ENCODE measurements around the gene MLX. TPM values are rescaled to one million over a fixed set of nuclear protein-coding genes. Genes with fewer than 3 reads are reported as not detected.

Gene MLX
- total and polyA plus RNA-seq, 2 of the 8 experiments (the other 6 are each of a cell fraction or from before 2014, with no cell fraction given) = 27.0 to 27.5 TPM

DNA sequence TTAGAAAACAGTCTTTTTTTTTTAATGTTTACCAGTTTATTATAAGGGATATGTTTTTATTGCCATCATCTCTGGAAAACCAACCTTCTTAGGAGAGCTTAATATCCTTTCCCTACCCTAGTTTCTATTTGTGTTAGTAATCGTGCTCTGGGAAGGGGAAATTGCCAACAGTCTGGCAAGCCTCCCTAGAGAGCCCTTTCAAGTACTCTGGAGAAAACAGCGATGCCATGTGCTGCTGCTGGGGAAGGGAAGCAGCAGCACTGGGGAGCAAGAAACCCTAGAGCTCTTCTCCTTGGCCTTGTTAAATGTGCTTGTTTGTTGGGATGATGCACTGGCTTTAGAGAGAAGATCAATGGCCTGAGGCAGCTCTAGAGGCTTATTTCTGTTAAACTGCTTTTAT lies 32.0 kb downstream of the MLX start:
- Histone ChIP-seq H3K23ac (ENCODE audit: insufficient read length) (no peak overlapping the region), H4K8ac (ENCODE audit: extremely low read depth, insufficient read depth, low read length) (no peak overlapping the region), H3K79me1 (ENCODE audit: low read depth, low read length) (peaks cover 2% of the 10 kb centered on the region; the same call in 1 of the 2 replicates), H4K5ac (ENCODE audit: insufficient read length, low read depth, low read length) (no peak overlapping the region), H2AK5ac (ENCODE audit: low read depth, low read length) (no peak overlapping the region), H3K4me2 (ENCODE audit: insufficient read depth in 1 of 2, low read depth in 2 of 2, low read length in 2 of 2) (no peak overlapping the region), H3K4me3 (ENCODE audit: extremely low read depth in 1 of 4, insufficient read depth in 2 of 4, low read depth in 3 of 4, low read length in 4 of 4) (no peak overlapping the region), H4K91ac (replicated peaks; ENCODE audit: insufficient read length, low read length) (no peak overlapping the region), H3K14ac (ENCODE audit: insufficient read length) (no peak overlapping the region), H4K20me1 (replicated peaks in 1 of 2; ENCODE audit: control insufficient read depth in 1 of 2, insufficient read depth in 2 of 2, low read length in 2 of 2) (peaks cover 0 to 1% of the 10 kb centered on the region in 2 experiments), H3K9ac (replicated peaks in 1 of 4; ENCODE audit: extremely low read depth in 1 of 4, low read depth in 3 of 4, low read length in 3 of 4) (no peak overlapping the region), H3K27me3 (replicated peaks in 1 of 4; ENCODE audit: control insufficient read depth in 3 of 4, extremely low read depth in 1 of 4, insufficient read depth in 3 of 4, low read length in 3 of 4) (no peaks in the 10 kb centered on the region), H3K56ac (replicated peaks; ENCODE audit: insufficient read length, low read depth, low read length) (no peak overlapping the region), H3K27ac (ENCODE audit: low read depth, low read length) (no peak overlapping the region), H3K4me1 (replicated peaks in 1 of 4; ENCODE audit: control insufficient read depth in 3 of 4, insufficient read depth in 4 of 4, low read length in 3 of 4) (no peaks in the 10 kb centered on the region), H2BK5ac (ENCODE audit: low read depth, low read length) (no peak overlapping the region), H2BK20ac (ENCODE audit: low read length) (no peak overlapping the region), H2BK12ac (ENCODE audit: low read depth, low read length) (no peak overlapping the region), H3K18ac (ENCODE audit: extremely low read depth, low read length) (no peak overlapping the region), H2AFZ (ENCODE audit: low read length) (no peak overlapping the region), H3K36me3 (ENCODE audit: control insufficient read depth in 2 of 4, insufficient read depth in 4 of 4, low read length in 3 of 4) (no peaks in the 10 kb centered on the region), H2BK120ac (replicated peaks; ENCODE audit: low read depth, low read length) (no peak overlapping the region), H3K23me2 (ENCODE audit: low read depth, low read length) (no peaks in the 10 kb centered on the region), H3K4ac (replicated peaks; ENCODE audit: insufficient read length, low read depth, low read length) (no peak overlapping the region), H2BK15ac (ENCODE audit: low read length) (no peak overlapping the region), H3K79me2 (ENCODE audit: control insufficient read depth in 1 of 2, insufficient read depth in 2 of 2, low read length in 2 of 2) (peaks cover 0 to 37% of the 10 kb centered on the region in 2 experiments; a peak in 3 of 4 replicates), H3K9me3 (ENCODE audit: insufficient read depth in 2 of 2, low read depth in 1 of 2, low read length in 1 of 2) (no peaks in the 10 kb centered on the region)
- POLR2A ChIA-PET (ENCODE audit: partially characterized antibody) = interaction anchor here (0.6 to 1.2 kb wide), 3 partner anchors 19 to 63 kb away, joined by 3 to 5 read pairs (median 4); partner anchors contain the start of gene PSMC3IP
- TF ChIP-seq NRF1 (IDR thresholded peaks at IDR 0.05; ENCODE audit: low read depth, low read length) = no peak
- no peak for TF ChIP-seq POLR2A (IDR thresholded peaks at IDR 0.05; ENCODE audit: control extremely low read depth in 1 of 2, low read depth in 2 of 2, low read length in 2 of 2)
- CTCF ChIA-PET (ENCODE audit: partially characterized antibody) = interaction anchor here (0.6 to 3.0 kb wide), 8 partner anchors 10 to 810 kb away, joined by 3 to 13 read pairs (median 4); partner anchors contain the start of genes PSMC3IP, RETREG3 and TUBG1
- 100% methylated on average over 2 of the region's 2 CpGs; no CpG with 5 or more reads in 1 of the 2 experiments for WGBS, 2 experiments (ENCODE audit: extremely low coverage in 1 of 2, insufficient coverage in 1 of 2, insufficient read length in 1 of 2, insufficient replicate concordance in 2 of 2, low coverage in 1 of 2, low lambda C conversion rate in 2 of 2, missing lambda C conversion rate in 1 of 2)
- DNase-seq (ENCODE audit: low read depth in 1 of 2, low spot score in 2 of 2) = no peak
- no peak for FAIRE-seq
